Loucy (cell line): ENCODE measurements around the gene ZNF77.
"Not testable (repeated sequence)": the region's sequence is repeated elsewhere in the genome, so short reads cannot be mapped to it uniquely, and the experiment has no call there.

ENCODE experiments used
- EZH2phosphoT487 ChIP-seq: fragments of 200-600 bp; IDR thresholded peaks from 2 replicates; pipeline ENCODE4 v1.6.1; 2018; ENCODE audit warnings: antibody characterized with exemption, mild to moderate bottlenecking, moderate library complexity, borderline replicate concordance
- TF ChIP-seq, protein P1 (sequence below): fragments of 200-600 bp; sonication (generic); conservative IDR thresholded peaks from 2 replicates; pipeline ENCODE4 v1.5.1; 2014; ENCODE audit warnings: mild to moderate bottlenecking, antibody characterized with exemption, low read length

DNA sequence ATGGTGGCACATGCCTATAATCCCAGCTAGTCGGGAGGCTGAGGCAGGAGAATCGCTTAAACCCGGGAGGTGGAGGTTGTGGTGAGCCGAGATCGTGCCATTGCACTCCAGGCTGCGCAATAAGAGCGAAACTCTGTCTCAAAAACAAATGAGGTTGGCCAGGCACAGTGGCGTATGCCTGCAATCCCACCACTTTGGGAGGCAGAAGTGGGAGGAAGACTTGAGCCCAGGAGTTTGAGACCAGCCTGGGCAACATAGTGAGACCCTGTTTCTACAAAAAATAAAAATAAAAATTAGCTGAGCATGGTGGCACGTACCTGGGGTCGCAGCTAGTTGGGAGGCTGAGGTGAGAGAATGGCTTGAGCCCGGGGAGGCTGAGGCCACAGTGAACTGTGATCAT, 47.6 kb upstream of the ZNF77 start:
- TF ChIP-seq EZH2phosphoT487 = not testable (repeated sequence)
- TF ChIP-seq, protein P1, sequence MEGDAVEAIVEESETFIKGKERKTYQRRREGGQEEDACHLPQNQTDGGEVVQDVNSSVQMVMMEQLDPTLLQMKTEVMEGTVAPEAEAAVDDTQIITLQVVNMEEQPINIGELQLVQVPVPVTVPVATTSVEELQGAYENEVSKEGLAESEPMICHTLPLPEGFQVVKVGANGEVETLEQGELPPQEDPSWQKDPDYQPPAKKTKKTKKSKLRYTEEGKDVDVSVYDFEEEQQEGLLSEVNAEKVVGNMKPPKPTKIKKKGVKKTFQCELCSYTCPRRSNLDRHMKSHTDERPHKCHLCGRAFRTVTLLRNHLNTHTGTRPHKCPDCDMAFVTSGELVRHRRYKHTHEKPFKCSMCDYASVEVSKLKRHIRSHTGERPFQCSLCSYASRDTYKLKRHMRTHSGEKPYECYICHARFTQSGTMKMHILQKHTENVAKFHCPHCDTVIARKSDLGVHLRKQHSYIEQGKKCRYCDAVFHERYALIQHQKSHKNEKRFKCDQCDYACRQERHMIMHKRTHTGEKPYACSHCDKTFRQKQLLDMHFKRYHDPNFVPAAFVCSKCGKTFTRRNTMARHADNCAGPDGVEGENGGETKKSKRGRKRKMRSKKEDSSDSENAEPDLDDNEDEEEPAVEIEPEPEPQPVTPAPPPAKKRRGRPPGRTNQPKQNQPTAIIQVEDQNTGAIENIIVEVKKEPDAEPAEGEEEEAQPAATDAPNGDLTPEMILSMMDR = not testable (repeated sequence)
